ENCODE results near the gene SHMT2.

Gene SHMT2

GRCh38 chr12:57203791-57204190 is 25.7 kb upstream of the SHMT2 start:
- Histone ChIP-seq H3K27ac (no peak overlapping the region), H3K9me3 (no peaks in the 10 kb centered on the region), H3K27me3 (no peaks in the 10 kb centered on the region), H3K4me3 (ENCODE audit: low read depth in 1 of 2, low read length in 1 of 2) (no peak overlapping the region), H3K4me1 (ENCODE audit: control insufficient read depth in 1 of 2, insufficient read depth in 1 of 2, low read depth in 1 of 2, low read length in 1 of 2) (no peaks in the 10 kb centered on the region), H3K36me3 (no peaks in the 10 kb centered on the region)
- TF ChIP-seq CTCF (IDR thresholded peaks at IDR 0.05): no peak

- Histone ChIP-seq H3K36me3 (no peaks in the 10 kb centered on the region), H3K27ac (no peak overlapping the region)
These were observed 25.1 kb upstream of the SHMT2 start for GRCh38 chr12:57204454-57204853.

GRCh38 chr12:57205186-57205585 is 24.3 kb upstream of the SHMT2 start:
- Histone ChIP-seq H3K36me3 (no peaks in the 10 kb centered on the region), H3K4me1 (ENCODE audit: control insufficient read depth in 1 of 2, insufficient read depth in 1 of 2, low read depth in 1 of 2, low read length in 1 of 2) (no peaks in the 10 kb centered on the region), H3K27ac (no peak overlapping the region), H3K4me3 (ENCODE audit: low read depth in 1 of 2, low read length in 1 of 2) (no peak overlapping the region), H3K27me3 (peaks cover 5% of the 10 kb centered on the region), H3K9me3 (no peaks in the 10 kb centered on the region)
- TF ChIP-seq CTCF (IDR thresholded peaks at IDR 0.05): no peak

More at GRCh38 chr12:57204454-57204853, 25.1 kb upstream of the SHMT2 start:
- Histone ChIP-seq H3K4me1 (ENCODE audit: control insufficient read depth in 1 of 2, insufficient read depth in 1 of 2, low read depth in 1 of 2, low read length in 1 of 2) (no peaks in the 10 kb centered on the region), H3K9me3 (no peaks in the 10 kb centered on the region), H3K27me3 (no peaks in the 10 kb centered on the region), H3K4me3 (ENCODE audit: low read depth in 1 of 2, low read length in 1 of 2) (no peak overlapping the region)
- TF ChIP-seq CTCF (IDR thresholded peaks at IDR 0.05): no peak

- H3K27ac ChIP-seq: no peak overlapping the region
- H3K36me3 ChIP-seq: no peaks in the 10 kb centered on the region
- H3K4me1 ChIP-seq (ENCODE audit: control insufficient read depth in 1 of 2, insufficient read depth in 1 of 2, low read depth in 1 of 2, low read length in 1 of 2): no peaks in the 10 kb centered on the region
- no peak for TF ChIP-seq CTCF (IDR thresholded peaks at IDR 0.05)
- H3K9me3 ChIP-seq: no peaks in the 10 kb centered on the region
- H3K4me3 ChIP-seq (ENCODE audit: low read depth in 1 of 2, low read length in 1 of 2): no peak overlapping the region
- peaks cover 8% of the 10 kb centered on the region for H3K27me3 ChIP-seq
These were observed 23.6 kb upstream of the SHMT2 start for GRCh38 chr12:57205931-57206330.

DNA sequence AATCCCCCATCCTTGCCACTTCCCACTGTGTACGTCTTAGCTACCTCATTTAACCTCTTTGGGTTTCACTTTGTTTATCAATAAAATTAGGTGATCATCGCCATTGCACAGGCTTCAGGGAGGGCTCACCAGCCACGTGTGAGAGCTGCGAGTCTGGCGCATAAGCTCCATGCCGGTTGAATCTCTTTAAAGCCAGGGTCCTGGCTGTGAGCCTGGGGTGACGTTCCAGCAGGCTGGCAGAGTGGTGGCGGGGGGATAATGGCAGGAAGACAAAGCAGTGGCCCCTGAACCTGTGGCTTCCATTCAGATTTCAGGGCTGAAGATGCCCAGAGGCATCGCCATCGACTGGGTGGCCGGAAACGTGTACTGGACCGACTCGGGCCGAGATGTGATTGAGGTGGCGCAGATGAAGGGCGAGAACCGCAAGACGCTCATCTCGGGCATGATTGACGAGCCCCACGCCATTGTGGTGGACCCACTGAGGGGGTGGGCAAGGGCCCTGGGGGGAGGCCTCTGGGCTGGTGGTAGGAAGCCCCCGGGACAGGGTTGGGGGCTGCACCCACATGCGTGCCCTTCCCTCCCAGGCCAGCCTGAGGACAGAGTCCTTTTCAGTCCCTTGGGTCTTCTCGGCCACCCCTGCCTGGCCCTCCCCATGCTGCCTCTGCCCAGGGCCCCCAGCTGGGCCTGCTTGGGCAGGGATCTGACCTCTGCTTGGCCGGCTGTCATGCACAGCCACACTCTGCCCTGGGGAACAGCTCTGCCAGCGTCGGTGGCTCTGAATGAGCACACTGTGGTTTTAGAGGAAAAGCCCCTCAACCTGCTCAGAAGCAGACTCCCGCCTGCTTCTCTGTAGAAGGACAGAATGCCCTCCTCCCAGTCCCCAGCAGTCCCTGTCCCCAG is 21.5 kb upstream of the SHMT2 start:
- TF ChIP-seq CTCF (IDR thresholded peaks at IDR 0.05): no peak
- Histone ChIP-seq H3K4me3 (ENCODE audit: low read depth in 1 of 2, low read length in 1 of 2) (no peak overlapping the region), H3K9me3 (no peaks in the 10 kb centered on the region), H3K4me1 (ENCODE audit: control insufficient read depth in 1 of 2, insufficient read depth in 1 of 2, low read depth in 1 of 2, low read length in 1 of 2) (no peaks in the 10 kb centered on the region), H3K27ac (no peak overlapping the region), H3K36me3 (no peaks in the 10 kb centered on the region), H3K27me3 (peaks cover 21% of the 10 kb centered on the region)
